Urinary bladder (tissue), 4 donors: ENCODE data around the gene OVOL1. TPM values are rescaled to one million over a fixed set of nuclear protein-coding genes. Genes with fewer than 3 reads are reported as not detected.

Source experiments
- DNase-seq: peaks from one replicate; pipeline ENCODE4 v3.0.0-alpha.2; 2015; ENCODE audit errors: extremely low spot score
- H3K27ac ChIP-seq: one replicate; pipeline ENCODE4 v1.5.1; 2013; ENCODE audit warnings: low read depth, mild to moderate bottlenecking, moderate library complexity
- H3K36me3 ChIP-seq: one replicate; pipeline ENCODE4 v1.6.1; 2013; ENCODE audit warnings: mild to moderate bottlenecking, moderate library complexity; ENCODE audit not compliant: insufficient read depth
- H3K4me1 ChIP-seq: one replicate; pipeline ENCODE4 v1.6.1; 2013; ENCODE audit warnings: mild to moderate bottlenecking, moderate library complexity; ENCODE audit not compliant: insufficient read depth
- H3K4me3 ChIP-seq: one replicate; pipeline ENCODE4 v1.5.1; 2013; ENCODE audit warnings: low read depth, low read length
- WGBS: extraction: QIAGEN DNeasy Blood & Tissue Kit; methylation state at CpG from one replicate; pipeline ENCODE4 v1.1.7; 2013; 5-methylcytosine and 5-hydroxymethylcytosine counted together
- polyA plus RNA-seq: library from polyadenylated mRNA; stranded (reverse); fragments of 200-250 nt; gene quantifications from one replicate; pipeline ENCODE4 v1.2.3, GENCODE V29; 2013
- total RNA-seq: library from RNA; depleted of rRNA; stranded (reverse); fragments of >200 nt; gene quantifications from one replicate; pipeline ENCODE4 v1.2.3, GENCODE V29; 2014
- donor health status: healthy with polysubstance abuse.
- donor health status: healthy.

OVOL1 gene
- total and polyA plus RNA-seq, 2 donors: 4.7 to 5.1 TPM

GRCh38 chr11:65770951-65771567, 15.8 kb upstream of the OVOL1 start:
- H3K4me3 ChIP-seq: no peak overlapping the region
- no peak overlapping the region for H3K27ac ChIP-seq
- DNase-seq: no peak
- no peaks in the 10 kb centered on the region for H3K4me1 ChIP-seq
- no peaks in the 10 kb centered on the region for H3K36me3 ChIP-seq
- WGBS: 86% methylated on average over 12 of the region's 12 CpGs

- DNase-seq: no peak
These were observed 15.2 kb upstream of the OVOL1 start for GRCh38 chr11:65771589-65772112.

GRCh38 chr11:65773784-65774411, 13.0 kb upstream of the OVOL1 start:
- 54% methylated on average over 8 of the region's 8 CpGs for WGBS
- H3K4me1 ChIP-seq: no peaks in the 10 kb centered on the region

More at GRCh38 chr11:65771589-65772112, 15.2 kb upstream of the OVOL1 start:
- WGBS: 59% methylated on average over 6 of the region's 6 CpGs
- Histone ChIP-seq H3K36me3 (no peaks in the 10 kb centered on the region), H3K4me3 (no peak overlapping the region), H3K4me1 (no peaks in the 10 kb centered on the region), H3K27ac (no peak overlapping the region)

GRCh38 chr11:65774525-65775306, 12.1 kb upstream of the OVOL1 start:
- H3K4me1 ChIP-seq: no peaks in the 10 kb centered on the region
- 91% methylated on average over 9 of the region's 9 CpGs for WGBS
- no peak for DNase-seq

More at GRCh38 chr11:65773784-65774411, 13.0 kb upstream of the OVOL1 start:
- Histone ChIP-seq H3K36me3 (peaks cover 5% of the 10 kb centered on the region), H3K4me3 (no peak overlapping the region), H3K27ac (no peak overlapping the region)
- no peak for DNase-seq

GRCh38 chr11:65776196-65776595, 10.7 kb upstream of the OVOL1 start:
- WGBS: 84% methylated on average over 8 of the region's 8 CpGs
- no peak overlapping the region for H3K27ac ChIP-seq
- DNase-seq: no peak

More at GRCh38 chr11:65774525-65775306, 12.1 kb upstream of the OVOL1 start:
- H3K27ac ChIP-seq: no peak overlapping the region
- peaks cover 5% of the 10 kb centered on the region for H3K36me3 ChIP-seq
- no peak overlapping the region for H3K4me3 ChIP-seq

GRCh38 chr11:65776710-65777141, 10.1 kb upstream of the OVOL1 start:
- 88% methylated on average over 8 of the region's 8 CpGs for WGBS
- no peak overlapping the region for H3K27ac ChIP-seq
- DNase-seq: no peak
- H3K4me1 ChIP-seq: no peaks in the 10 kb centered on the region
- H3K36me3 ChIP-seq: peaks cover 5% of the 10 kb centered on the region
- no peak overlapping the region for H3K4me3 ChIP-seq

More at GRCh38 chr11:65776196-65776595, 10.7 kb upstream of the OVOL1 start:
- peaks cover 5% of the 10 kb centered on the region for H3K36me3 ChIP-seq
- H3K4me1 ChIP-seq: no peaks in the 10 kb centered on the region
- no peak overlapping the region for H3K4me3 ChIP-seq

GRCh38 chr11:65777241-65777640, 9.6 kb upstream of the OVOL1 start:
- no peak overlapping the region for H3K4me3 ChIP-seq
- no peak overlapping the region for H3K27ac ChIP-seq
- H3K4me1 ChIP-seq: no peaks in the 10 kb centered on the region
- peaks cover 5% of the 10 kb centered on the region for H3K36me3 ChIP-seq
- DNase-seq: no peak
- WGBS: 91% methylated on average over 8 of the region's 8 CpGs

- 90% methylated on average over 23 of the region's 23 CpGs for WGBS
- H3K4me3 ChIP-seq: no peak overlapping the region
- H3K4me1 ChIP-seq: no peaks in the 10 kb centered on the region
- no peak for DNase-seq
- peaks cover 5% of the 10 kb centered on the region for H3K36me3 ChIP-seq
- H3K27ac ChIP-seq: no peak overlapping the region
These were observed 9.0 kb upstream of the OVOL1 start for GRCh38 chr11:65777821-65778361.

GRCh38 chr11:65778431-65778900, 8.4 kb upstream of the OVOL1 start:
- WGBS: 97% methylated on average over 20 of the region's 20 CpGs
- Histone ChIP-seq H3K4me1 (no peaks in the 10 kb centered on the region), H3K4me3 (no peak overlapping the region), H3K27ac (no peak overlapping the region), H3K36me3 (peaks cover 5% of the 10 kb centered on the region)
- DNase-seq: no peak

- Histone ChIP-seq H3K4me1 (no peaks in the 10 kb centered on the region), H3K27ac (no peak overlapping the region), H3K4me3 (peak overlapping the region; percentile 96), H3K36me3 (peaks cover 5% of the 10 kb centered on the region)
- WGBS: 96% methylated on average over 25 of the region's 25 CpGs
- DNase-seq: no peak
These were observed 7.8 kb upstream of the OVOL1 start for GRCh38 chr11:65778901-65779668.

- peak overlapping the region; percentile 96 for H3K4me3 ChIP-seq
- H3K27ac ChIP-seq: no peak overlapping the region
- DNase-seq: no peak
- 87% methylated on average over 12 of the region's 12 CpGs for WGBS
- peaks cover 5% of the 10 kb centered on the region for H3K36me3 ChIP-seq
- no peaks in the 10 kb centered on the region for H3K4me1 ChIP-seq
These were observed 7.3 kb upstream of the OVOL1 start for GRCh38 chr11:65779669-65779918.

- no peak for DNase-seq
- peak overlapping the region; percentile 96 for H3K4me3 ChIP-seq
- H3K36me3 ChIP-seq: peaks cover 5% of the 10 kb centered on the region
- H3K27ac ChIP-seq: peak overlapping the region; percentile 72
- H3K4me1 ChIP-seq: no peaks in the 10 kb centered on the region
- WGBS: 5% methylated on average over 76 of the region's 76 CpGs
These were observed 6.7 kb upstream of the OVOL1 start for GRCh38 chr11:65779919-65780769.
